ENCODE results near the gene SPEM3. TPM values are rescaled to one million over a fixed set of nuclear protein-coding genes. Genes with fewer than 3 reads are reported as not detected.

The SPEM3 gene
- total RNA-seq, 1 donor from 2014 or later = not detected

DNA sequence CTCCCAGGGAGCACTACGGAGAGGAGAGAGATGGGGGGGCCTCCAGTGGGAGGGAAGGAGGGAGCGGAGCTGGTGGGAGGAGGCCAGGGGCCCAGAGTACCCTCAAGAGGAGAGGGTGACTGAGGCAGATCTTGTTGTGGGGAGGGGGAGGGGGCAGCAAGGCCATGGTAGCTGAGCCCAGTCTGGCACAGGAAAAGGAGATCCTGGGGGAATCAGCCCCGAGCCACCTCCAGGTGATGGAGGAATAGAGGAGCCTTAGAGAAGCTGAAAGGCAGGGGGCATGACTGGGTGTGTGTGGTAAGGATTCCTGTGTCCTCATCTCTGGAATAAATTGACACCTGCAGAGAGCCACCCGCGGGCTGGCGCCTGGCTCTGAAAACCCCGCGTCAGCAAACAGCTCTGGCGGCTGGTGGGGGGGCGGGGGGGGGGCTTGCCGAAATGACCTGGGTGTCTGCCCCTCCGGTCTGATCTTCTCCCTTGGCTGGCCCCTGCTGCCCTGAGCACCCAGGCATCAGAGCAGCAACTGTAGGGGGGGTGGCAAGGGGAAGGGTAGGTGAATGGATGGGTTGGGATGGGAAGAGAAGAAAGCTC, 22.3 kb upstream of the SPEM3 start:
- intact Hi-C loops (cut with micrococcal nuclease) = no loop called here
- H3K36me3 Mint-ChIP-seq (ENCODE audit: low read depth) = peaks cover 8% of the 10 kb centered on the region
- H3K27me3 Mint-ChIP-seq = peaks cover 18% of the 10 kb centered on the region
- ATAC-seq (ENCODE audit: low read depth) (no peak), DNase-seq (no peak)
- no peaks in the 10 kb centered on the region for H3K9me3 Mint-ChIP-seq
- ChIA-PET POLR2A (interaction anchor here (0.6 to 1.5 kb wide), 3 partner anchors 11 to 682 kb away, joined by 4 to 5 read pairs (median 5); partner anchors contain the start of gene PLSCR3), CTCF (no interaction called here)
- TF ChIP-seq, protein P1, sequence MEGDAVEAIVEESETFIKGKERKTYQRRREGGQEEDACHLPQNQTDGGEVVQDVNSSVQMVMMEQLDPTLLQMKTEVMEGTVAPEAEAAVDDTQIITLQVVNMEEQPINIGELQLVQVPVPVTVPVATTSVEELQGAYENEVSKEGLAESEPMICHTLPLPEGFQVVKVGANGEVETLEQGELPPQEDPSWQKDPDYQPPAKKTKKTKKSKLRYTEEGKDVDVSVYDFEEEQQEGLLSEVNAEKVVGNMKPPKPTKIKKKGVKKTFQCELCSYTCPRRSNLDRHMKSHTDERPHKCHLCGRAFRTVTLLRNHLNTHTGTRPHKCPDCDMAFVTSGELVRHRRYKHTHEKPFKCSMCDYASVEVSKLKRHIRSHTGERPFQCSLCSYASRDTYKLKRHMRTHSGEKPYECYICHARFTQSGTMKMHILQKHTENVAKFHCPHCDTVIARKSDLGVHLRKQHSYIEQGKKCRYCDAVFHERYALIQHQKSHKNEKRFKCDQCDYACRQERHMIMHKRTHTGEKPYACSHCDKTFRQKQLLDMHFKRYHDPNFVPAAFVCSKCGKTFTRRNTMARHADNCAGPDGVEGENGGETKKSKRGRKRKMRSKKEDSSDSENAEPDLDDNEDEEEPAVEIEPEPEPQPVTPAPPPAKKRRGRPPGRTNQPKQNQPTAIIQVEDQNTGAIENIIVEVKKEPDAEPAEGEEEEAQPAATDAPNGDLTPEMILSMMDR (IDR thresholded peaks at IDR 0.05) = no peak
- H3K4me1 Mint-ChIP-seq = peaks cover 16% of the 10 kb centered on the region
- H3K4me3 Mint-ChIP-seq = peak overlapping the region; percentile 71
- H3K27ac Mint-ChIP-seq = no peak overlapping the region

DNA sequence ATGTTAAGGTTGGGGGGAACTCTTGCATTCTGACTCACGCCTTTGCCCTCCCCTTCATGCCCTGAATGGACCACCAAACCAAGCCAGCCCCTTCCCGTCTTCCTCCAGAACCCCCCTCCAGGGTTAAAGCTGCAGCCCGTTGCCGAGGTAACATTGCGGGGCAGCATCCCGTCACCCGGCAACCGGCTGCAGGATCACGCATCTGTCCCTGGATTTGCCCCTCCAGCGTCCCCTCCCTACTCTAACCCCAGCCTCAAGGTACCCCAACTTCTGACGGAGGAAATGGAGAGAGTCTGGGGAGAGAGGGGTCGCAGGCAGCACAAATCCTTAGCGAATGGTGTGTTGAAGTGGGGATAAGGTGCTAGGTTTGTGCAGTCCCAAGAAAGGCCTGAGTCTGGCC, 21.6 kb upstream of the SPEM3 start:
- intact Hi-C loops (cut with micrococcal nuclease) = no loop called here
- DNase-seq (no peak), ATAC-seq (ENCODE audit: low read depth) (no peak)
- H3K9me3 Mint-ChIP-seq = no peaks in the 10 kb centered on the region
- no peak overlapping the region for H3K4me3 Mint-ChIP-seq
- H3K36me3 Mint-ChIP-seq (ENCODE audit: low read depth) = peaks cover 5% of the 10 kb centered on the region
- ChIA-PET POLR2A (interaction anchor here (0.6 to 1.5 kb wide), 3 partner anchors 12 to 52 kb away, joined by 3 to 5 read pairs (median 5); partner anchors contain the start of genes PLSCR3 and TMEM95), CTCF (no interaction called here)
- peaks cover 16% of the 10 kb centered on the region for H3K4me1 Mint-ChIP-seq
- peak overlapping the region; percentile 46 for H3K27ac Mint-ChIP-seq
- peaks cover 18% of the 10 kb centered on the region for H3K27me3 Mint-ChIP-seq
- TF ChIP-seq, protein P1 (IDR thresholded peaks at IDR 0.05) = no peak

DNA sequence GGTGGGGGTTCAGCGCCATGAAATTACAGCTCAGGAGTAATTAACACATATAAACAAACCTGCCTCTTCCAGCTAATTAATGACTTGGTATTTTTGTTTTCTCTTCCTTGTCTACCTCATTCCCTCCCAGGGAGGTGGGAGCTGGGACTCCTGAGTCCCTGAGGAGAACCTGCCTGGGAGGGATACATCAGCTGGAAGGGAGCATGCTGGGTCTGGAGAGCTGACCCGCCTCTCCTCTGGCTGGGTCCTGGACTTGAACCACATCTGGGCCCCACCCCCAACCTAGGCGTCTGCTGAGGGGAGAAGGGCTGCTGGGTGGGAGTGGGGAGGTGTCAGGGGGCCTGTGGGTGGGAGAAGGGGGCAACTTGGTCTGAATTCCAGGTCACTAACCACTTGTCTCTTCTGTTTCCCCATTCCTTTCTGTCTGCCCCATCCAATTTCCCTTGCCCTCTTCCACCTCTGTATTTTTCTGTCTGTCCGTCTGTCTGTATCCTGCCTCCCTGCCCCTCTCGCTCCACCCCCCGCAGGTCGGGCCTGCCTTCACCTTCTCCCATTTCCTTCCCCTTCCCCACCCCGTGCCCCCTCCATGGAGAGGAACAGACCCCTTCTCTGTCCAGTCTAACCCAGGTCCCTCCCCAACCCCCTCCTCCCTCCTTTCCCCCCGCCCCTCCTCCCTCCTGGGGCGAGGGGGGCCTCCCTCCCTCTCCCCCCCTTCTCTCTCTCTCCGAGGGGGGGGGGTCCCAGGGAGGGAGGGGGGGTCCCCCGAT, 21.0 kb upstream of the SPEM3 start, which contains the start of gene NLGN2:
Gene NLGN2, plus strand, starts transcription at position 361 of the 767 bp plus-strand sequence. CDS start 411 bp downstream, outside the sequence.
- CTCF ChIA-PET = no interaction called here

DNA sequence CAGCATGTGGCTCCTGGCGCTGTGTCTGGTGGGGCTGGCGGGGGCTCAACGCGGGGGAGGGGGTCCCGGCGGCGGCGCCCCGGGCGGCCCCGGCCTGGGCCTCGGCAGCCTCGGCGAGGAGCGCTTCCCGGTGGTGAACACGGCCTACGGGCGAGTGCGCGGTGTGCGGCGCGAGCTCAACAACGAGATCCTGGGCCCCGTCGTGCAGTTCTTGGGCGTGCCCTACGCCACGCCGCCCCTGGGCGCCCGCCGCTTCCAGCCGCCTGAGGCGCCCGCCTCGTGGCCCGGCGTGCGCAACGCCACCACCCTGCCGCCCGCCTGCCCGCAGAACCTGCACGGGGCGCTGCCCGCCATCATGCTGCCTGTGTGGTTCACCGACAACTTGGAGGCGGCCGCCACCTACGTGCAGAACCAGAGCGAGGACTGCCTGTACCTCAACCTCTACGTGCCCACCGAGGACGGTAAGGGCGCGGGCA, 20.4 kb upstream of the SPEM3 start:
- CTCF ChIA-PET = no interaction called here

More for the DNA sequence above, 21.0 kb upstream of the SPEM3 start, which contains the start of gene NLGN2:
- peaks cover 16% of the 10 kb centered on the region for H3K4me1 Mint-ChIP-seq
- ATAC-seq (ENCODE audit: low read depth) = no peak
- peak within 1 kb of the TSS; percentile 46 for H3K27ac Mint-ChIP-seq
- no peaks in the 10 kb centered on the region for H3K9me3 Mint-ChIP-seq
- POLR2A ChIA-PET = interaction anchor here (0.6 to 1.4 kb wide), 2 partner anchors 16 to 53 kb away, joined by 3 to 5 read pairs; partner anchors contain the start of gene TMEM95
- TF ChIP-seq, protein P1 (IDR thresholded peaks at IDR 0.05) = no peak
- peaks cover 5% of the 10 kb centered on the region for H3K36me3 Mint-ChIP-seq (ENCODE audit: low read depth)
- no peak within 1 kb of the TSS for H3K4me3 Mint-ChIP-seq
- peaks cover 18% of the 10 kb centered on the region for H3K27me3 Mint-ChIP-seq
- intact Hi-C loops (cut with micrococcal nuclease) = no loop called here
- DNase-seq = no peak

More for the DNA sequence above, 20.4 kb upstream of the SPEM3 start:
- Mint-ChIP-seq H3K4me1 (peaks cover 10% of the 10 kb centered on the region), H3K36me3 (ENCODE audit: low read depth) (peaks cover 5% of the 10 kb centered on the region), H3K27me3 (peaks cover 18% of the 10 kb centered on the region), H3K4me3 (no peak overlapping the region), H3K9me3 (no peaks in the 10 kb centered on the region), H3K27ac (no peak overlapping the region)
- ATAC-seq (ENCODE audit: low read depth) = no peak
- DNase-seq = no peak
- intact Hi-C loops (cut with micrococcal nuclease) = no loop called here
- TF ChIP-seq, protein P1 (IDR thresholded peaks at IDR 0.05) = no peak
- POLR2A ChIA-PET = interaction anchor here (1.4 kb wide), 1 partner anchor 27 kb away, joined by 4 read pairs; the partner anchor contains the start of gene TMEM102

All from activated B cell treated with CpG ODN at 0.5 μM for 24 hours (primary cell).